ENCODE data around the gene DGKH.

DGKH gene

DNA sequence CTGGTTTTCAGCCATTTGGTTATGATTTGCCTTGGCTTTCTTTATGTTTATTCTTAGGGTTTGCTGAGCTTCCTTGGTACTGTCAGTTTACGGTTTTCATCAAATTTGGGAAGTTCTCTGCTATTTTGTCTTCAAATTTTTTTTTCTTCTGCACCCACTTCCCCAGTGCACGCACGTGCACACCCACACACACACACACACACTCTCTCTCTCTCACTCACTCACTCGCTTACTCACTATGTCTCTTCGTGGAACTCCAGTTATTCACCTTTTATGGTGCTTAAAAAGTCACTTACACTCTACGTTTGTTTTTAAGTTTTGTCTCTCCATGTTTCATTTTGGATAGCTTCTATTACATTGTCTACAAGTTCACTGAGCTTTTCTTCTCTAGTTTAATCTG, 230.6 kb downstream of the DGKH start:
- Histone ChIP-seq H3K27me3 (no peaks in the 10 kb centered on the region), H3K36me3 (no peaks in the 10 kb centered on the region), H3K4me1 (peaks cover 0 to 50% (median 7%) of the 10 kb centered on the region in 4 donors), H3K9me3 (no peaks in the 10 kb centered on the region), H3K27ac (no peak overlapping the region), H3K4me3 (no peak overlapping the region)
- intact Hi-C loops (cut with DNase I; ENCODE audit: low total_unique reads) = no loop called here
- no peak for DNase-seq
- TF ChIP-seq, protein P1, sequence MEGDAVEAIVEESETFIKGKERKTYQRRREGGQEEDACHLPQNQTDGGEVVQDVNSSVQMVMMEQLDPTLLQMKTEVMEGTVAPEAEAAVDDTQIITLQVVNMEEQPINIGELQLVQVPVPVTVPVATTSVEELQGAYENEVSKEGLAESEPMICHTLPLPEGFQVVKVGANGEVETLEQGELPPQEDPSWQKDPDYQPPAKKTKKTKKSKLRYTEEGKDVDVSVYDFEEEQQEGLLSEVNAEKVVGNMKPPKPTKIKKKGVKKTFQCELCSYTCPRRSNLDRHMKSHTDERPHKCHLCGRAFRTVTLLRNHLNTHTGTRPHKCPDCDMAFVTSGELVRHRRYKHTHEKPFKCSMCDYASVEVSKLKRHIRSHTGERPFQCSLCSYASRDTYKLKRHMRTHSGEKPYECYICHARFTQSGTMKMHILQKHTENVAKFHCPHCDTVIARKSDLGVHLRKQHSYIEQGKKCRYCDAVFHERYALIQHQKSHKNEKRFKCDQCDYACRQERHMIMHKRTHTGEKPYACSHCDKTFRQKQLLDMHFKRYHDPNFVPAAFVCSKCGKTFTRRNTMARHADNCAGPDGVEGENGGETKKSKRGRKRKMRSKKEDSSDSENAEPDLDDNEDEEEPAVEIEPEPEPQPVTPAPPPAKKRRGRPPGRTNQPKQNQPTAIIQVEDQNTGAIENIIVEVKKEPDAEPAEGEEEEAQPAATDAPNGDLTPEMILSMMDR (IDR thresholded peaks at IDR 0.05) = no peak

DNA sequence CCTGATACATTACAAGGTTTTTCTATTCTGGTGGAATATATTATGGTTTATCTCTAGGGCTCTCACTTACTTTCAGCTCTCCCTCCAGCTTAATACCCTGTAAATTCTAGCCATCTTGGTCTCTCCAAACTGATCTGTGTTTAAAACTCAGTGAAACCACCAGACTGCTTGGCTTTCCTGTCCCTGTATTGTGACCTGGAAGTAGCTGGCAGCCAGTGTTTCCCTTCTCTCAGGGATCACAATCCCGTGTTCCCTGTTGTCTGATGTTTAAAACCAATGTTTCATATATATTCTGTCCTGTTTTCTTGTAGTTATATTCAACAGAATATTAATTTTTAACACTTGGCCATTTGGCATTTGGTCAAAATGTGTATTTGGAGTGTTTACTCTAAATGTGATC, 231.5 kb downstream of the DGKH start:
- intact Hi-C loops (cut with DNase I; ENCODE audit: low total_unique reads) = no loop called here
- H3K27ac ChIP-seq = no peak overlapping the region

DNA sequence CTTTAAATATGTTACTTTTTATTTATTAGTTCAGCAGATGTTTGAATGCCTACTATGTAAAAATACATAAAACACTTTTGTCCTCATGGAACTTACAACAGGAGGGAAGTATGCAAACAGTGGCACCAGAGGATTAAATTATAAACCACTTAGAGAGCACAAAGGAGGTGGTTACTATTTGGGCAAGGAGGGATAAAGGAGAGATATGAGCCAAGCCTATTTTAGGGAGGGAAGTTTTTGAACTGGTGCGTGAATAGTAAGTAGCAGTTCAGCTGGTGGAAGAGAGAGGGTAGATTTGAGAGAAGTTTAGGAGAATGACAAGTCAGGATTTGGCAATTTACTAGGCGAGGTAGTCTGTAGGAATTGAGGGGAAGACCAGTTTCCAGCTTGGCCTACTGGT, 232.1 kb downstream of the DGKH start:
- Histone ChIP-seq H3K36me3 (no peaks in the 10 kb centered on the region), H3K27ac (no peak overlapping the region), H3K27me3 (no peaks in the 10 kb centered on the region), H3K4me1 (peaks cover 0 to 37% (median under 1%) of the 10 kb centered on the region in 4 donors), H3K9me3 (no peaks in the 10 kb centered on the region), H3K4me3 (no peak overlapping the region)
- DNase-seq = no peak
- intact Hi-C loops (cut with DNase I; ENCODE audit: low total_unique reads) = no loop called here
- TF ChIP-seq, protein P1 (IDR thresholded peaks at IDR 0.05) = no peak

More for the DNA sequence above, 231.5 kb downstream of the DGKH start:
- H3K36me3 ChIP-seq = no peaks in the 10 kb centered on the region
- H3K27me3 ChIP-seq = no peaks in the 10 kb centered on the region
- no peaks in the 10 kb centered on the region for H3K9me3 ChIP-seq
- DNase-seq = no peak
- no peak overlapping the region for H3K4me3 ChIP-seq
- H3K4me1 ChIP-seq = peaks cover 0 to 40% (median 3%) of the 10 kb centered on the region in 4 donors
- TF ChIP-seq, protein P1 (IDR thresholded peaks at IDR 0.05) = no peak

DNA sequence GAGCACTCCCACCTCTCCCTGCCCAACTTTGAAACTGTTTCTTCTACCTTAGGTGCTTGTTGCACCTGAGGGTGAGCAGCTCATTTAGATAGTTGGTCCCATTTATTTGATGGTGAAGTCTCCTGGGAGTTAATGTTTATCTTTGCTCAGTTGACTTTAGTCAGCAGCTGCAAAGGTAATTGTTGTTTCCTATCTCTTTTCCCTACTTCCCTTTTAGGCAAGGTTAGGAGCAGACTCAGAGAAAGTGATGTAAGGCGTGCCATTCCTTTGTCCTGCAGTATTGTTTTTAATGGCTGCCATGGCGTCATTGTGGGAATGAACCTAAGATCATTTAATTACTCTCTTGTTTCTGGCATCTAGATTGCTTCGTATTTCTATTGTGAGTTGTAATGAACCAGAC, 235.1 kb downstream of the DGKH start:
- intact Hi-C loops (cut with DNase I; ENCODE audit: low total_unique reads) = no loop called here

DNA sequence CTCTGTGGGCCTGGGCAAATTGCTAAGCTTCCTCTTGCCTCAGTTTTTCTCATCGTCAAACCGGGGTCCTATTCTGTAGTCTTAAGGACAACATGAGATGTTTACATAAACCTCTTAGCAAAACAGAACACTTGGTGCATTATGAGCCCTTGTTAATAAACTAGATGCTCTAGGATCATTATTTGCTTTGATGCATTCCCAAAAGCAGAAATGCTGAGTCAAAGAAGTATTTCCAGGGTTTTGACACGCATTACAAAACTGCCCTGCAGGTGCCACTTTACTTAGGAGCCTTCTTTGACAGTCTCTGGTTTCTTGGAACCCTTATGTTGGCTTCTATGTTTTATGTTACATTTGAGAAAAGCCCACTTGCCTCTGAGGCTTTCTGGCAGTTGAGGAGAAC, 235.6 kb downstream of the DGKH start:
- Histone ChIP-seq H3K27me3 (no peaks in the 10 kb centered on the region), H3K4me3 (no peak overlapping the region), H3K36me3 (peaks cover 10 to 27% (median 26%) of the 10 kb centered on the region in 3 donors), H3K4me1 (peaks cover 0 to 27% (median 0%) of the 10 kb centered on the region in 4 donors), H3K9me3 (no peaks in the 10 kb centered on the region), H3K27ac (no peak overlapping the region)
- TF ChIP-seq, protein P1 (IDR thresholded peaks at IDR 0.05) = no peak
- intact Hi-C loops (cut with DNase I; ENCODE audit: low total_unique reads) = no loop called here
- no peak for DNase-seq

More for the DNA sequence above, 235.1 kb downstream of the DGKH start:
- no peak overlapping the region for H3K4me3 ChIP-seq
- DNase-seq = no peak
- H3K4me1 ChIP-seq = peaks cover 0 to 22% (median 0%) of the 10 kb centered on the region in 4 donors
- TF ChIP-seq, protein P1 (IDR thresholded peaks at IDR 0.05) = no peak
- peaks cover 10 to 22% (median 21%) of the 10 kb centered on the region in 3 donors for H3K36me3 ChIP-seq
- no peaks in the 10 kb centered on the region for H3K27me3 ChIP-seq
- H3K9me3 ChIP-seq = no peaks in the 10 kb centered on the region
- no peak overlapping the region for H3K27ac ChIP-seq

All from tibial artery (tissue), 4 donors.